HG03442 (cell line): ENCODE measurements around the gene OPTN.
"Not testable (repeated sequence)": the region's sequence is repeated elsewhere in the genome, so short reads cannot be mapped to it uniquely, and the experiment has no call there.

ENCODE experiments used
- ATAC-seq: cut with Tn5 transposase; IDR thresholded peaks from one replicate; pipeline ENCODE4 v1.9.1; 2021; ENCODE audit warnings: mild to moderate bottlenecking, moderate library complexity; ENCODE audit not compliant: unreplicated experiment

OPTN gene

DNA sequence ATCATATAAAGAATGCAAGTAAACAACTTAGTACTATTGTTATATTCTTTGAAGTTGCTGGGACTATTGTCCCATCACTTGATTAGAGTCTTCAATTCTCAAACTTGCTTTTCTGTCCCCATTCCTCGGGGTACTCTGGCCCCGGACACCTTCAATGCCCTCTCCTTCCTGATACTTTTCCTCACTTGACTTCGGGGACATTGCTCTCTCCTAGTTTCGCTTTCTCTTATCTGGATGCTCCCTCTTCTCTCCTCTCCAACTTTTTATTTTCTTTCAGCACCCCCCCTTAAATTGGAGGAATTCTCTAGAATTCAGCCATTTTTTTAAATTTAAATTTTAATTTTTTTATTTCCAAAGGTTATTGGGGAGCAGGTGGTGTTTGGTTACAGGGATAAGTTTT is 10.6 kb upstream of the OPTN start:
- ATAC-seq = no peak

DNA sequence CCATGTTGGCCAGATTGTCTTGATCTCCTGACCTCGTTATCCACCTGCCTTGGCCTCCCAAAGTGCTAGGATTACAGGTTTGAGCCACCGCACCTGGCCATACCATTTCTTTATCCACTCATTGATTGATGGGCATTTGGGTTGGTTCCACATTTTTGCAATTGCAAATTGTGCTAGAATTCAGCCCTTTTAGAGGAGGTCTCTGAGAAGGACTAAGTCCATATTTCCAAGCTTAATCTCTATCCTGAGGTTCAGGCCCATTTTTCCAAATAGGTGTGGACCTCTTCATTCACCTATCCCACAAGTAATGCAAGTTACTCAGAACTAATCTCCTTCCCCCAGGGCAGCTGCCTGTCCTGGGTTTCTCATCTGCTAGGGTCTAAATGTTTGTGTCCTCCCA is 9.7 kb upstream of the OPTN start:
- ATAC-seq = no peak

DNA sequence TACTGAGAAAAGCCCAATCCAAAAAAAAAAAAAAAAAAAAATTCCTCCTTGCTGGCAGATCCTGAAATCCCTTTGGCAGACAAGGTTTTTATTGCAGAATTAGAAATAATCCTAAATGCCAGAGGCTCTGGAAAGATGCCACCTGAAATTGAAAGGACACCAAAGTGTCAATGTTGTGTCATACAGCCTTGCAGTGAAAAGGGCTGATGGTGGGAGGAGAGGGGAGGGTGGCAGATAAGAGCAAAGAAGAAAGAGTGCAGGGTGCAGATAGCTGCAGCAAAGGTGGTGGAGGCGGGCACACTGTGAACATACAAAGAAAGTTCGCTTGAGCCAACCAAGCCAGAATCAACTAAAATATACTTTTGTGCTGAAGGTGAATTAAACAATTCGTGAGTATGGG is 8.2 kb upstream of the OPTN start:
- no peak for ATAC-seq

DNA sequence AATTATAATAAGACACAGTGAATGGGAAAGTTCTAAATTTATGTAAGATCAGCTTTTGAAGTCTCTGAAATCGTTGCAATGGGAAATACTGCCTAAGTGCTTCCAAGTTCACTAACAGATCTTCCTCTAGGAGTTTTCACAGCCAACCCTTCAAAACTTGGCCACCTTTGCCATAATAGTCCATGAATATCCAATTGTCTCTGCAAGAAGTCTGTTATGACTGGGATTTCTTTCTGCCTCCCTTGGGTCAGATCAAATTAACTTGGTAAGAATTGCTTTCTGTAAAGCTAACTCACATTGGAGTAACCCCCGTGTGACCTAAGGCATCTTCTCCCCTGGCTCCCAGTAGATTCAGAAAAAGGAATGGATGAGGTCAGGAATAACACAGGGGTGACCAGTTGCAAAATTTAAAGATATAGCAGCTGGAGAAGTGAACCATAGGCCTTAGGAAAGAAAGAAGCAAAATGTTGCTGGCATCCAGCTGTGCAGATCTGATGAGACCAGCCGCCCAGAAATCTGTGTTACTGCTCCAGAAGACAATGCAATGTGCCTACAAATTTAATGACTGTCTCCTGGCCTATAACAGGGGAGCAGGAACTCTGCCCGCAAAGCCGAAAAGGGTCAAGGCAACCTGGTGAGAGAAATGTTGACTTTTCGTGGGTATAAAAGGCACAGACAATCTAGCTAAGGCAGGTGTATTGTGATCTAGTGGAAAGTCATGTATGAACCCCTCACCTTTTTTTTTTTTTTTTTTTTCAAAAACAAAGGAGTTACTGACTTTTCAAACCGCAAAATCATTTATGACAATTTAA is 7.5 kb upstream of the OPTN start:
- ATAC-seq = no peak

DNA sequence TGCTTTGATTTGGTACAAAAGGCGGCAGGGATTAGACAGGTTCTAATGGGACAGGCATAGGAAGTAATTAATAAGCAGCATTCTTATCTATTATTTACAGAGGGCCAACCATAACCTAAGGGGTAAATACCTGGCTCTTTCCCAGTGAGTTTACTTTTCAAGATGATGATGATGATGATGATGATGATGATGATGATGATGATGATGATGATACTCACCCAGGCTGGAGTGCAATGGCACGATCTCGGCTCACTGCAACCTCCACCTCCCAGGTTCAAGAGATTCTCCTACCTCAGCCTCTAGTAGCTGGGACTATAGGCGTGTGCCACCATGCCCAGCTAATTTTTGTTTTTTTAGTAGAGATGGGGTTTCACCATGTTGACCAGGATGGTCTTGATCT is 5.9 kb upstream of the OPTN start:
- ATAC-seq = not testable (repeated sequence)

DNA sequence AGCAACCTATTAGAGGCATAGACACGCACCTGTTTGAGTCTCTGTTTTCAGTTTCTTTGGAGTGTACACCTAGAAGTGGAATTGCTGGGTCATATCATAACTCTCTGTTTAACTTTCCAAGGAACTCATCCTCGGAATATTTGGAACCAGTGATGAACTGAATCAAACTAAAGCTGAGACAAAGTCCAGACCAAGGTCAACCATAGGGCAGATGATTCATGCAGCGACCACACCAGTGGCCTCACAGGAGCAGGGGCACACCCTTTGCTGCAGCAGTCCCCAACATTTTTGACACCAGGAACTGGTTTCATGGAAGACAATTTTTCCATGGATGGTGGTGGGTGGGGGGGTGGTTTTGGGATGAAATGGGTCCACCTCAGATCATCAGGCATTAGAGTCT is 4.9 kb upstream of the OPTN start:
- ATAC-seq = no peak

DNA sequence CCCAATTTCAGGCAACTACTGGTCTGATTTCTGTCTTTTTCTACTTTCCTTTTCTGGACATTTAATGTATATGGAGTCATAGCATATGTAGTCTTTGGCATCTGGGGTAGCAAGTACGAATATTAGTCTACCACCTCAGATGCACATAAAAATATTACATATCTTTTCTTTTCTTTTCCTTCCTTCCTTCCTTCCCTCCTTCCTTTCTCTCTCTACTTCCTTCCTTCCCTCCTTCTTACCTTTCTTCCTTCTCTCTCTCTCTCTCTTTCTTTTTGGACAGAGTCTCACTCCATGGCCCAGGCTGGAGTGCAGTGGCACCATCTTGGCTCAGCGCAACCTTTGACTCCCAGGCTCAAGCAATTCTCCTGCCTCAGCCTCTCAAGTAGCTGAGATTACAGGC is 4.0 kb upstream of the OPTN start:
- no peak for ATAC-seq

DNA sequence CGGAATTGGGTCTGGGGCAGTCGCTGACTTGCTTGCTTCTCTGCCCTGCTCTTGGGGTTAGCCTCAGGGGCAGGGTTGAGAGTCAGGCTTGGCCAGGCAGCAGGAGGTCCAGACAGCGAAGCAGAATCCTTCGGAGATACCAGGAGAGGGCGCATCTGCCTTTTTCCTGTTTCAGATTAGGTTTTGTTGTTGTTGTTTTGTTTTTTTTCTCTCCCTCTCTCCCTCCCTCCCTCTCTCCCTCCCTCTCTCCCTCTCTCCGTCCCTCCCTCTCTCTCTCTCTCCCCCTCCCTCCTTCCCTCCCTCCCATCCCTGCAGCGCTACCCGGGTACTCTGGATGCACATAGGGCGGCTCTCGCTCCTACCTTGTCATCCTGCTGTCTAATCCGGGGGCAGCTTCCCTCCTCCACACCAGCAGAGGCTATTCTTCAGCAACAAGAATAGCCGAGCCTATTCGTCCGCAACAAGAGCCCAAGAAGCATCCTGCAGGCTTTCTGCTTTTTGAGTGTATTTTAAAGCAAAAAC is 758 bp upstream of the OPTN start:
- peak; percentile 28 for ATAC-seq

DNA sequence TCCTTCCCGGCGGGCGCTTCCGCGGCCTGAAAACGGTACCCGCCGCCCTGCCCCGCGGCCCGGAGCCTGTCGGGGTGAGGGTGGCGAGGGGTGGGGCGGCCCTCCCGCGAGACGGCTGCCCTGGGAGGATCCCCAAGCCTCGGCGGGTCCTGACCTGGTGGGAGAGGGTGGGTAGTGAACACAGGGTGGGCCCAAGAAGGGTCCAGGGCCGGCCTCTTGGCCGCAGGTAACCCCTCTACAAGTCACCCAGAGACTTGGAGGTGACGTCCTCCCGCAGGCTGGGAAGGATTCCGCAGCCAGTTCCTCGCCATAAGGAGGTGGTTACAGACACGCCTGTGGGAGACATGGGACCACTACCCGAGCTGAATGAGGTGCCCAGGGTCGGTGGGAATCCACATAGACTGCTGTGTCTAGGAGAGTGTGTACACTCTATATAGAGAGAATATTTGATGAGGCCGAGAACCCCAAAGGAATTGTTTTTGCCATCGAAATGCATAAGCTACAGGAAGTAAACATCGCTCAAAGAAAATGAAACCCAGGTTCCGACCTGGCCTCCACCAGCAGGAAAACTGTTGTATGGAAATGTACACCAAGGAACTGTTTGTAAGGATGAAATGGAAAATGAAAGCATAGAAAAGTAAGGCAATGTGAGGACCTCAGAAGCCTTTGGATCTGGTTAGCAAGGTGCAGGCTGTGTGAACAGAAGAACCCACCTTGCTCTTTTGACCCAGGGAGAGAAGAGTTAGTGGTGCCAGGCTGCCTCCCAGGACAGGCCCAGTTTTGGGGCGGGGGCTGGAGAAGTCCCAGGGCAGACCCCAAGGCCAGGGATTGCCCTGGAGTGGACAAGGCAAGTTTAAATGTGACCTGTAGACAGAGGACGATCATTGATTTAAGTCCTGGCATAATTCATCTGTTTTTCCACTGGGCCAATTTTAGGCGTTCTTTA is 659 bp downstream of the OPTN start:
- peak; percentile 26 for ATAC-seq

DNA sequence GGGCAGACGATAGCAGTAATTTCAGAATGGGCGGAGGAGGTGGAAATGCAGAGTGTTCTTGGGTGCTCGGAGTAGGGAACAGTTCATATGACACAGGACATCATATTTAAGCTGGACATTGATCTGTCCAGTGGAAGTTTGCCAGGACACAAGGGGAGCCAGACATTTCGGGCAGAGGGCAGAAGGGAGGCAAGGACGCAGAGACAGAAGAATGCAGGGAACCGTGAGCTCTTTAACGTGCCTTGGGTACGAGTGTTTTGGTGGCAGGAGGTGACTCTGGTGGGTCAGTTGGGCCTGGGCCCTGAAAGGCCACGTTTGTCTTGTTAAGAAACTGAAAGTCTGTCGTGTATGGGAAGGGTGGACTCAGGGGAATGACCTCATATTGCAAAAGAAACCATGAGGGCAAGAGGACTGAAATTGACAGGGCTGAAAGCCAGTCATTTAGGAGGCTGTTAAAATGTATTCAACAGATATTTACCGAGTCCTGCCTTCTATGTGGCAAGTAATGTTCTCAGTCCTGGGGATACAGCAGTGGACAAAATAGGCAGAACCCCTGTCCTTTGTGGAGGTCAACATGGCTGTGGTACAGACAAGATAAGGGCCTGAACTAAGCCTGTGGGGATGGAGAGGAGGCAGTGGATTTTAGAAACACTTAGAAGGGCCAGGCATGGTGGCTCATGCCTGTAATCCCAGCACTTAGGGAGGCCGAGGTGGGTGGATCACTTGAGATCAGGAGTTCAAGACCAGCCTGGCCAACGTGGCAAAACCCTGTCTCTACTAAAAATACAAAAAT is 2.2 kb downstream of the OPTN start:
- ATAC-seq = no peak

DNA sequence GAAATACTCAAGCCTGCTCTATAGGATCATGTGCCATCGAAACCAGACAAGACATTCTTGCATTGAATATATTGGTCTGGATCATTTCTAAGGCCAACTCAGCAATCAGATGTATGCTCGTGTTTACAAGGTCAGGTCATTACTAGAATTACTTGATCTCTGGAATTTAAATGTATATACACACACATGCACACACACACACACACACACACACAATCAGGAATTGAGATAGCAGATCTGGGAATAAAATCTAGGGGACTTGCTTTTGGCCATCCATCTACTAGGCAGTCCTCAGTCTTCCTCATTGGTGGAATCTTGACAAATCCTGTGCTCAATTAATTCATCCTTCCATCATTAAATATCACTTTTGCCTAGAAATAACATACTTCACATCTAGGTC is 3.6 kb downstream of the OPTN start:
- no peak for ATAC-seq

DNA sequence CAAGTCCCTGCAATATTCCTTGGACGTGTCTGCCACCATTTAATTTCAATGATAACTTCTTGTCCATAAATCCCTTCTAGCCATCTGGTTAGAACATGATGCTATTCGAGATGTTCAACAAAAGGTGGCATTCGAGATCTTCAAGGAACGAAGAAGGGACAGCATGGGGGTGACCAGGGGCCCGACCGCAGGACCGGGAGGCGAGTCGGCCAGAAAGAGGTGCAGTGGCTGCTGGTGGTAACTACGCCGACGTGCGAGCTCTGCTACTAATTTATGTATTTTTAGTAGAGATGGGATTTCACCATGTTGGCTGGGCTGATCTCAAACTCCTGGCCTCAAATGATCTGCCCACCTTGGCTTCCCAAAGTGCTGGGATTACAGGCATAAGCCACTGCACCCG is 4.7 kb downstream of the OPTN start:
- no peak for ATAC-seq

DNA sequence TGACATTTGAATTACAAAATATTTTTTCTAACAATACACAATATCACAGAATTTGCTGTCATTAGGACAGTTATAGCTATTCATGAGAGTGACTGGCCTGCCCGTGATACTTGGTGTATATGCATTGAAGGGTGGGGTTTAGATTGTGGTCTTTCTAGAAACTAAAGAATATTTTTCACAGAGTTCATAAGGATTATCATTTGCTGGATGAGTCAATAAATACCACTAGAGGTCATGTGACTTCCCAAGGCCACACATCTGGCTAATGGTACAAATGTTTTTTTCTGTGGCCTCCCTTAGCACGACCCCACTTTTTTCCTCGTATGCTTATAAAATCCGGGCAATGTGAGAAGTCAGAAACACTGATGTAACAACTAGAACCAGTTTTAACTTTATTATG is 5.2 kb downstream of the OPTN start:
- ATAC-seq = no peak

DNA sequence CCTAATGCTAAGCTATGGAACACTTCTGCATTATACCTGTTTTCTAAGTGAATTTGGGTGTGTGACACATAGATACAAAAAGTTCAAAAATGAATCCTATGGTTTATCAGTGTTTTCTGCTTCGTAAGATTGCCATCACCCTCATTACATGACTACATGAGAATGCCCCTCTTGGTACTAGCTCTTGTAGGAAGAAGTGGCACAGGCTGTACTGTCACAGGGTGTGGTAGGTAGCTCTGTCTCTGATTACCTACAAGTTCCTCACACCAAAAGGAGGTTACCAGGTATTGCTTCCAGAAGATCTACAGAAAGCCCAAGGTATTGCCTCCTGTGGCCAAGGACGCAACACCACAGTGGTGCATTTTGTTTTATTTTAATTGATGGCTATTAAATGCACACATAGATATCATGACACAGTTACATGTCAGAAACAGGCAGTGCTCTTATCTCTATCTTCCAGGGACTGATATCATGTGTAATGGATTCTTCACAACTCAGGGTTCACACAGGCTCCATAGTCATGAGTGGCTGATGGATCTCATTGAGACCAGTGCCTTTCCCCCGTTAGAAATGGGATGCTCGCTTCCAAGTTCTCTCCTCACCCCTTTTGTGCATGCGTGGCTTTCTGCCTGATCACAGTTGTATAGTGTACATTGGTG is 6.6 kb downstream of the OPTN start:
- no peak for ATAC-seq

DNA sequence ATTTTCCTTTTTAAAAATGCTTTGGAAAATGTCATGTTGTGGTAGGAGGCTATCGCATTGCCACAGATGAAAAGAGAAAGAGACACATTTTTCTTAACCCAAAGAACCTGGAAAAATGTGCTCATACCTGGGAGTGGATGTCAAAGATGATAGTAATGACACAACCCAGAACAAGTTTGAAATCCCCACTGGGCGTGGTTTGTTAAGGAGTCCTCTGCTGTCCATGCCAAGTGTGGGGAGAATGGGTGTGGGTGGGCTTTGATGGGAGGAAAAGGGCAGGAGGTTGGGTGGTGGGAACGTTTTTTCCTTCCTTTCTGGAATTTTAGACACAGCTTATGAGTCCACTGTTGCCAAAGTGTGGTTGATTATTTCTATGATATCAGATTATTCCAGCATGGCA is 10.9 kb downstream of the OPTN start:
- no peak for ATAC-seq

DNA sequence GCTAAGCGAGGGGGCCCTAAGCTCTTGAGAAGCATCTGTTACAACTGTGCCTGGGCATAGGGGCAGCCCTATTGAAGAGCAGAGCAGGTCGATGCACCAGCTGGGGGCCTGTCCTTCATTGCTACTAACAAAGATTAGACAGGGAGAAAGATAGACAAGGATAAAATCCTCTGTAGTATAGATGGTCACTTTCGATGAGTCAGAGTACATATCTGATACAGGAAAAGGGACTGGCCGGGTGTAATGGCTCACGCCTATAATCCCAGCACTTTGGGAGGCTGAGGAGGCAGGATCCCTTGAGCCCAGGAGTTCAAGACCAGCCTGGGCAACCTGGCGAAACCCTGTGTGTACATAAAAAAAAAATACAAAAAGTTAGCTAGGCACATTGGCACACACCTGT is 13.6 kb downstream of the OPTN start:
- ATAC-seq = no peak

DNA sequence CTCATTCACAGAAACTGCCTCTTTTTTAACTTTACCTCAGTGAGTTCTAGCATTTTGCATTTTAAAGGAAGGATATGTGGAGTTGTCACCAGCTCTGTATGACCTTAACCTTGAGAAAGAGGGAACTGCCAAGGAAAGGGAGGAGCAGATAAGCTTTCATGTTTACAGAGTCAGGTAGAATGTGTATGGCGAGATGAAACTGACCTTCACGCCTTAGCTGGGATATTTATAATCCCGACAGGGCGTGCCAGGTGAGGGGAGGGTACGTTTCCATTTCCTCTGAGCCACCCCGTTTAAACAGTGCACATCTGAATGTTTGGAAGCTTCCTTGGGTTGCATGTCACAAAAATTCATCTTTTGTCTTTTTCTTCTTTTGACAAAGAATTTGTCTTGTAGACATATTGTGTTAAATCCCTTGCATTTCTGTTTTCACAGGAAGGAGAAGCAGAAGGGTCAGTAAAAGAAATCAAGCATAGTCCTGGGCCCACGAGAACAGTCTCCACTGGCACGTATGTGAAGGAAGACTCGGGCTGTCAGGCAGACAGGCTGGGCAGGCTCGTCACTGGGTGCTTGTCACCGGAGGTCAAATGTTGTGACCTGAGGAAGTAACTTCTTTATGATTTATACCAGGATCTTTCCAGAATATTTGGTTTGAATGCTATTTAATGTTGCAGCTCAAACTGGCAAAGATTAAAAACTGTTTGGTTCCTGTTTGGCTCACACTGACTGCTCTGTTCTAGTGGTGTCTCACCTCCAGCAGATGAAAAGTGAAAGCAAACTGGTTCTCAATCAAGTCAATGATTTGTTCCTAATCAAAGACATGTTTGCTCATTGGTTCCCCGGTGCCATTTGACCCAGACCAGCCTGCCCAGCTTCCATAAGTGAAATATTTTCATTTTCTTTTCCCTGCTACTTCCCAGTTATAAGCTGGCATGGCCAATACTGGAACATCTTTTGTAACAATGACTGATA is 16.2 kb downstream of the OPTN start:
- ATAC-seq = no peak

DNA sequence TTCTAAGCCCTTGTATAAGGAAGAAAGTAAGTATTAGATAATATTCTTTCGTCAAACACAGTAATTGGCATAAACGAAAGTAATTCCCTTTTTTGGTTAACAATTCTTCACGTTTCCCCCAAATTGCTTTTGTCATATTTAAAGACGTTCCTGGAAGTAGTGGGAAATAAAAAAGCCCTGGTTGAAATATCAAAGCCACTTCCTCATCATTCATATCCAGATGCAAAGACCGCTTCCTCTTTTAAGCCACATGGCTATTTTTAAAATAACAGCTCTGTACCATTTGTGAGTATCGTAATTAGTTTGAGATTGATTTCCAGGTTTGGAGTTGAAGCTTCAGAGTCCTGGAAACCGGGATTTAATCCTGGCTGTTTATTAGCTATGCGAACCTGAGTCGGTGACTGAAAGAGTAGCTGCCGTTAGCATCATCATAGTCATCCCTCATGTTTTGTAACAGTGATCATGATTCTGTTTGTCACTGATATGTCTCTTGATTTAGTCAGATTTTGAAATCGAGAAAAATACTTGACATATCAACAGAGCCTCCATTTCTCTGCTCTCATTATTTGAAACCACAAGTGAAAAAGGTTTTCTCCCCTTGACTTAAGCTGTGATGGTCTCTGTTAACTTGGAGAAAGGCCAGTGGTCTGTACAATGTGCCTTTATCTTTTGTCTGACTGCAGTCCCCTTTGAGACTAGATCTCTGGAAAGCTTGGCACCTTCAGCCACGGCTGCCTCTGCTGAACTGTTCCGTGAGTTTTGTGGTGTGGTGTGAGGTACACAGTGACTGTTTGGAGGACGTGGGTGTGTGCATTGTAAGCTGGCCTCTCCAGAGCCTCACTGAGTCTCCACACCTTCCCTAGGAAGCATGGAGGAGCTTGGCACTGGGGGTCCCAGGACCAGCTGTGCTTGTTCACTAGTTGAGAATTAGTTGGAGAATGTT is 18.1 kb downstream of the OPTN start:
- ATAC-seq = no peak
